NK-92 (cell line): ENCODE data around the gene ITSN2.
"Not testable (repeated sequence)": the region's sequence is repeated elsewhere in the genome, so short reads cannot be mapped to it uniquely, and the experiment has no call there.

Experiments used
- DNase-seq: peaks from one replicate; lab custom pipeline; 2025; ENCODE audit not compliant: unreplicated experiment; lab: John Stamatoyannopoulos, UW

ITSN2 gene

DNA sequence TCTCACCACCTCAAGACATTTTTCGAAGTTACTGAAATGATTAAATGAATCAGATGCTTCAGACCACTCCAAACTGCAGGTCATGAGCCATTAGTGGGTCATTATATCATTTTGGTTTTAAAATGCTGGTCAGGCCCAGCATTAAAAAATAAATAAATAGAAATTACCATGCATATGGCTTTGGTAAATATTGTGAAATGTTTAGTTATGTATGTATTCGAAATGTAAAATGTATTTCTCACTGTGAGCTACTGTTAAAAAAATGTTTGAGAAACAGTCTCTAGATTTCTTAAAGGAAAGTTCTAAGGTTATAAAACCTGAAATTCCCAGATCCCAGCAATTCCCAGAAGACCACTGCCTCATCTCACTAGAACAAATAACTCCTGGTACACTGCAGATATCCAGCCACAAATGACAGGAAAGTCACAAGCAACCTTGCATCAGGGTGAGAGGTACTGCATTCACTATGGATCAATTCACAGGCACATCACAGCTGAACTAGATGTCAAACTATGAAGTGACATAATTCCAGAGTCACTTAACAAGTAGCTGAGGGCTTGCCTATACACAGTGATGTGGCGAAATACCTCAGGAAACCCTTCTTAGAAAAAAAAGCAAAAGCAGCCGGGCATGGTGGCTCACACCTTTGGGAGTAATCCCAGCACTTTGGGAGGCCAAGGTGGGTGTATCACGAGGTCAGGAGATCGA lies 138.8 kb downstream of the ITSN2 start:
- DNase-seq, result no peak

- no peak for DNase-seq
Measured at GRCh38 chr2:24220554-24221291, 139.6 kb downstream of the ITSN2 start.

DNA sequence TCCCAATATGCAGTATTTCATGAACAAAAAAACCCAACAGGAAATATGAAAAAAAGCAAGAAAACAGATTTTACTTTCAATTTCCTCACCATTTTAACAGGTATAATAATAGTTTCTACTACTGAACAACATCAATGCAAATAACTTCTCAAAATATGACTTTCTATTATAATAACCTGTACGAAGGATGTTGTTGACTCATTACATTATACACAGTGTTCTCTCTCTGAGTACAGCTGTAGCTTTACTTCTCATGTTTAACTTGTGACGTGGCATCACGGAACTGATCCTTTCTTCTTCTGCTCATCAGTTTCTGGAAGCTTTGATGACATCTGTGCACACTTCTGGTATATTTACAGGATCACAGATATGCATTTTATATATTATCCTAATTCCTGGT lies 145.5 kb downstream of the ITSN2 start:
- DNase-seq, result no peak

GRCh38 chr2:24211408-24211807 lies 148.9 kb downstream of the ITSN2 start:
- DNase-seq, result no peak

DNA sequence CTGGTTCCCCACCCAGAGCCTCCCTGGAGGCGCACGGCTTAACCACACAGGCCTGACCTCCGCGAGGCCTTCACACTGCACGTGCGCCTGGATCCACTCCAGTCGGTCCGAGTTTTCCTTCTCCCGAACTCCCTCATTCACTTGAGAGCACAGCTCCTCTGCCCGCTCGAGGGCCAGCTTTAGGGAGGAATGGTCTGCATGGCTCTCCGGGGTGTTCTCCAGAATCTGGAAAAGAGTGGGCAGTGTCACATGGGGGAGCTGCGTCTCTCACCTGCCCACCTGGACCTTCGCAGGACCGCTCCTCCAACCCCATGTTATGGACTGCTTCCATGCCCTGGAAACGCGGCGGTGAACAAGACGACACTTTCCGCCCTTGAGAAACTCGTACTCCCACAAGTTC lies 149.6 kb downstream of the ITSN2 start:
- no peak for DNase-seq

- DNase-seq, result no peak
Measured at GRCh38 chr2:24210106-24210455, 150.3 kb downstream of the ITSN2 start.

DNA sequence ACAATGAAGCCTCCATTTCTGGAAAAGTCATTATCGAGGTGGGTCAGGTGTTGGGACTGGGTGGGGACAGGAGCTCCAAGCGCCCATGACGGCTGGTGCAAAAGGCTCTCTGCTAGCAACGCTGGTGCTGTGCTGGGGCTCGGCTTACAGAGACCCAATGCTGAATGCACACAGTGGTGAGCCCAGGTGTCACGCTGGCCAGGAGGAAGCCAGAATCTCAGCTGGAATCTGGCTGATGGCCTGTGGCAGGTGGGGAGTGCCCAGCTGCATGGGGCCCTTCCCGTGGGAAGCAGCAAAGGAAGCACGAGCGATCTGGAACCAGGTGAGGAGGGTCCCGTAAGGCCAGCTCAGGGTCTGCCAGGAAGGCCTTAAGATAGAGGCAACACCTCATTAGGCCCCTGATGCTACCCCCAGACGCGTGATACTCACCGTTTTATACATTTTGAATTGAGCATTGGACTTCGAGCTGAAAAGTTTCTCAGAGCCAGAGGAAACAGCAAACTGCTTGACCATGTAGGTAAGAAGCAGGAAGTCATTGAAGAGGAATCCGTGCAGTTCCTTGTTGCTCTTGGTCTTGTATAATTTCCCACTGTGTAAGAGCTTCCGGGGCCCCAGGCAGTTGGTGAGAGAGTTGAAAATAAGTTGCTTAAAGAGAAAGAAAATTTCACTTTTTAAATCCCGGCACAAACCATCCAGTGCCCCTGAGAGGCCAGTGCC lies 150.8 kb downstream of the ITSN2 start:
- DNase-seq, result no peak

GRCh38 chr2:24208490-24208889 lies 151.8 kb downstream of the ITSN2 start:
- no peak for DNase-seq

GRCh38 chr2:24207359-24207758 lies 153.0 kb downstream of the ITSN2 start:
- DNase-seq, result no peak

GRCh38 chr2:24206714-24207113 lies 153.6 kb downstream of the ITSN2 start:
- DNase-seq, result no peak

DNA sequence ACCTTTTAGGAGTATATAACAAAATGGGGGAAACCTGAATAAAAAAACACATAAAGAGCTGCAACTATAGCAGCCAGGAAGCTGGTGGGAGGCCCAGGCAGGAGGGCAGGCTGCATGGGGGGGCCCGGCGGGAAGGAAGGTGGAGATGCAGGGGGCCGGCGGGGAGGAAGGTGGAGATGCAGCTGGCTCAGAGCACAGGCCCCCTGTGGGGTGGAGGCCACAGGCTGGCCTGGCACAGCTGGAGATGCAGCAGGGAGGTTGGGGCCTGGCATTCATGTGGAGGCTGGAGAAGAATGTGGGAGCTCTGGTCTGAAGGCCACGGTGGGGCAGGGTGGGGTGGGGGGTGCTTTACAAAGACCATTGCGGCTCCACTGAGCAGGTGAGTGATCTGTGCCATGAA lies 154.1 kb downstream of the ITSN2 start:
- no peak for DNase-seq

DNA sequence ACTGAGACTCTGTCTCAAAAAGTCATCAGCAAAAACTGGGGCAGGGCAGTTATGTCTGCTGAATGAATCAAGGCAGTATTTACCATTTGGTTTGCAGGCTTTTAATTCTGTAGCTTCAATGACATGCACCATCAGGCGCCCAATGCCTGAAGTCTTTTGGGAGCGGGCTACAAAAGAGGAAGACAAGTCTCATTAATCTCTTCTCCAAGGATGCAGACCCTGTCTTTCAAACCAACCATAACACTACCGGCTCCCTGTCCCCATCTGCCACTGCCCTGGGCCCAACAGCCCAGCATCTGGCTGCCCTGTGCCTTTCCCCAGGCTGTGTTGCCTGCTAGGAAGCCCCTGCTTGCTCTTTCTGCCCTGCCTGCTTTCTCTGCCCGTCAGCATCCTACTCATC lies 155.2 kb downstream of the ITSN2 start:
- no peak for DNase-seq

- no peak for DNase-seq
Measured at GRCh38 chr2:24204505-24204904, 155.8 kb downstream of the ITSN2 start.

- no peak for DNase-seq
Measured at GRCh38 chr2:24203787-24204150, 156.6 kb downstream of the ITSN2 start.

- no peak for DNase-seq
Measured at GRCh38 chr2:24203029-24203786, 157.1 kb downstream of the ITSN2 start.

- no peak for DNase-seq
Measured at GRCh38 chr2:24200799-24201198, 159.5 kb downstream of the ITSN2 start.

DNA sequence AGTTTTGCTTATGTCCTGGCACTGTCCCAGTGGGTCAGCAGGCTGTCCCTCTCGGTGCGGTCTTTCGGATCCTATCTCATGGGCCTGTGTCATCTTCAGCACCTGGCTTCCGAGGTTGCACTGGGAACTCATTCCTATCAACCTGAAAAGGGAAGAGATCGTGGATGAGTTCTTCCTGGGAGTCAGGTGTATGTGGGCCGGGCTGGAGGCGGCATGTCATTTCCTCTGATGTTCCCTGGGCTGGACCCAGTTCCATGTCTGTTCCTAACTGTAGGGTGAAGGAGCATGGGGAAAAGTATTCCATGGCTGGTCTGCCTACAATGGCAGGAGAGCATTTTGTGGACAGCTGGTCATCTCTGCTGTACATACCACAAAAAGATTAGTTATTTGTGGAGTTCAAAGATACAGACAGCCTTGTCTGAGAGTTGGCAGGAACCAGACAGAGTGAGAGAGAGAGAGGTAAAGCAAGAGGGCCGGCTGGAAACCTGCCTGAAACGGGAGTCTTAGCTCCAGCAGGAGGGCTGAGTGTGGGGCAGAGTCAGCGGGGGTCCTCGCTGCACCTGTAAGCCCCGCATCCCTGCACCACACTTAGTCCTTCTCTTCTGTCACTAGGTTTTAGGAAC lies 160.3 kb downstream of the ITSN2 start:
- no peak for DNase-seq

GRCh38 chr2:24197213-24197612 lies 163.1 kb downstream of the ITSN2 start:
- DNase-seq, result not testable (repeated sequence)

DNA sequence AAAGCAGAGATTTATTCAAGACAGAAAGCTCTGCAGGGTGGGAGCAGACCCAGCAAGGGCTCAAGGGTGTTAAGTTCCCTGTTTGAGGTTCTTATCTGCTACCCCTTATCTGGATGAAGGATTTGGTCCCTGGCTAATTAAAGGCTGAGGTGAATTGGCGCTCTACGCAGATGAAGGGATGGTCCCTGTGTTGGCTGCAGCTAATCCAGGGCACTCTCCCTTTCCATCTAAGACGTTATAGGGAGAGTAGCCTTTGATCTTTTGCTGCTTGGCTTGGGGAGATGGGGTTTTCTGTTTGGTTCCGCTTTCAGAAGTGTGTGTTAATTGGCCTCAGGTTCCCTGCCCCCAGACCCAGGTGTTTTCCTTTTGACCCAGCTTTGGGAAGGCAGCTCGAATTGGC lies 168.5 kb downstream of the ITSN2 start:
- DNase-seq, result no peak

GRCh38 chr2:24191156-24191555 lies 169.2 kb downstream of the ITSN2 start:
- DNase-seq, result no peak

- DNase-seq, result no peak
Measured at GRCh38 chr2:24190503-24190902, 169.8 kb downstream of the ITSN2 start.
